ENCODE results near the gene GRIP1.
"Not testable (repeated sequence)": the region's sequence is repeated elsewhere in the genome, so short reads cannot be mapped to it uniquely, and the experiment has no call there.

The GRIP1 gene

DNA sequence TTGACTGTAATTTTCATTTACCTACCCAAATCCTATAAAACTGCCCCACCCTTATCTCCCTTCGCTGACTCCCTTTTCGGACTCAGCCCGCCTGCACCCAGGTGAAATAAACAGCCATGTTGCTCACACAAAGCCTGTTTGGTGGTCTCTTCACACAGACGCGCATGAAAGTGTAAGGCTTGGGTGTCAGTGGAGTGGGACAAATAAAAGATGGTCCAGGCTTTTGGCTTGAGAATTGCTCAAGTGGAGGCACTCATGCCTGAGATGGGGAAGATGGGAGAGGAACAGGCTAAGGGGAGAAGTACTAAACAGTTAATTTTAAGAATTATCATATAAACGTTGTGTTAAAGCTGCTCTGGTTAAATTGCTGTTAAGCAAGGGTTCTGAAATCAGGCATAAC lies 180.8 kb downstream of the GRIP1 start:
- not testable (repeated sequence) for H3K9ac ChIP-seq (ENCODE audit: low read length); H2BK12ac ChIP-seq (ENCODE audit: low read length); H3K79me1 ChIP-seq (ENCODE audit: low read length); H3K4ac ChIP-seq (ENCODE audit: low read depth, low read length); H3K18ac ChIP-seq (ENCODE audit: low read length); H4K8ac ChIP-seq (ENCODE audit: low read depth, low read length); H2AK5ac ChIP-seq (ENCODE audit: low read length); H4K91ac ChIP-seq (ENCODE audit: low read depth, low read length); H4K12ac ChIP-seq (ENCODE audit: low read depth, low read length); H3K23ac ChIP-seq (ENCODE audit: low read length); H3K27me3 ChIP-seq (ENCODE audit: insufficient read depth, low read length); H3K4me2 ChIP-seq (ENCODE audit: low read length); H2BK5ac ChIP-seq (ENCODE audit: low read depth, low read length, poor library complexity); H3K79me2 ChIP-seq (ENCODE audit: control insufficient read depth, insufficient read depth, low read length, poor library complexity); H2AFZ ChIP-seq (ENCODE audit: insufficient read depth, low read length, poor library complexity); DNase-seq; H3K9me3 ChIP-seq (ENCODE audit: insufficient read depth, low read depth, low read length); H3K4me3 ChIP-seq (ENCODE audit: low read depth, low read length); H3K27ac ChIP-seq (ENCODE audit: low read depth, low read length); H3K36me3 ChIP-seq (ENCODE audit: control insufficient read depth in 1 of 2, insufficient read depth in 2 of 2, low read length in 2 of 2); H3K4me1 ChIP-seq (ENCODE audit: control insufficient read depth in 1 of 2, insufficient read depth in 2 of 2, low read length in 2 of 2); H2BK120ac ChIP-seq (ENCODE audit: insufficient read depth, low read length, poor library complexity); H3K14ac ChIP-seq (ENCODE audit: low read length)
- no CpG with 5 or more reads among the region's 6 CpGs for WGBS (ENCODE audit: extremely low coverage, insufficient coverage, insufficient read length)

GRCh38 chr12:66497008-66497897 lies 181.6 kb downstream of the GRIP1 start:
- Histone ChIP-seq H3K9ac (ENCODE audit: low read length) (no peak overlapping the region), H3K14ac (ENCODE audit: low read length) (no peak overlapping the region), H3K4me1 (ENCODE audit: control insufficient read depth in 1 of 2, insufficient read depth in 2 of 2, low read length in 2 of 2) (peaks cover 0 to 2% of the 10 kb centered on the region in 2 experiments), H4K12ac (ENCODE audit: low read depth, low read length) (peak overlapping the region; percentile 54), H3K23ac (ENCODE audit: low read length) (no peak overlapping the region), H2BK5ac (ENCODE audit: low read depth, low read length, poor library complexity) (no peak overlapping the region), H3K27me3 (ENCODE audit: insufficient read depth, low read length) (no peaks in the 10 kb centered on the region), H2BK12ac (ENCODE audit: low read length) (peak overlapping the region; percentile 31), H4K91ac (ENCODE audit: low read depth, low read length) (no peak overlapping the region), H2AFZ (ENCODE audit: insufficient read depth, low read length, poor library complexity) (no peak overlapping the region), H3K27ac (ENCODE audit: low read depth, low read length) (no peak overlapping the region), H4K8ac (ENCODE audit: low read depth, low read length) (peak overlapping the region; percentile 47), H3K79me1 (ENCODE audit: low read length) (no peaks in the 10 kb centered on the region), H3K36me3 (ENCODE audit: control insufficient read depth in 1 of 2, insufficient read depth in 2 of 2, low read length in 2 of 2) (no peaks in the 10 kb centered on the region), H3K18ac (ENCODE audit: low read length) (no peak overlapping the region), H3K79me2 (ENCODE audit: control insufficient read depth, insufficient read depth, low read length, poor library complexity) (no peaks in the 10 kb centered on the region), H3K9me3 (ENCODE audit: insufficient read depth, low read depth, low read length) (no peaks in the 10 kb centered on the region), H2BK120ac (ENCODE audit: insufficient read depth, low read length, poor library complexity) (no peak overlapping the region), H3K4me2 (ENCODE audit: low read length) (no peak overlapping the region), H2AK5ac (ENCODE audit: low read length) (no peak overlapping the region), H3K4me3 (ENCODE audit: low read depth, low read length) (no peak overlapping the region), H3K4ac (ENCODE audit: low read depth, low read length) (no peak overlapping the region)
- no peak for DNase-seq
- WGBS (ENCODE audit: extremely low coverage, insufficient coverage, insufficient read length) = no CpG with 5 or more reads among the region's 8 CpGs

- Histone ChIP-seq H3K9me3 (ENCODE audit: insufficient read depth, low read depth, low read length) (no peaks in the 10 kb centered on the region), H4K8ac (ENCODE audit: low read depth, low read length) (no peak overlapping the region), H2AFZ (ENCODE audit: insufficient read depth, low read length, poor library complexity) (no peak overlapping the region), H3K9ac (ENCODE audit: low read length) (no peak overlapping the region), H3K18ac (ENCODE audit: low read length) (no peak overlapping the region), H3K4me1 (ENCODE audit: control insufficient read depth in 1 of 2, insufficient read depth in 2 of 2, low read length in 2 of 2) (peaks cover 0 to 2% of the 10 kb centered on the region in 2 experiments), H2BK12ac (ENCODE audit: low read length) (no peak overlapping the region), H3K4me2 (ENCODE audit: low read length) (no peak overlapping the region), H4K12ac (ENCODE audit: low read depth, low read length) (no peak overlapping the region), H2BK5ac (ENCODE audit: low read depth, low read length, poor library complexity) (no peak overlapping the region), H2AK5ac (ENCODE audit: low read length) (no peak overlapping the region), H3K4me3 (ENCODE audit: low read depth, low read length) (no peak overlapping the region), H3K79me1 (ENCODE audit: low read length) (no peaks in the 10 kb centered on the region), H3K14ac (ENCODE audit: low read length) (no peak overlapping the region), H3K27me3 (ENCODE audit: insufficient read depth, low read length) (no peaks in the 10 kb centered on the region), H3K27ac (ENCODE audit: low read depth, low read length) (no peak overlapping the region), H3K4ac (ENCODE audit: low read depth, low read length) (no peak overlapping the region), H4K91ac (ENCODE audit: low read depth, low read length) (no peak overlapping the region), H2BK120ac (ENCODE audit: insufficient read depth, low read length, poor library complexity) (no peak overlapping the region), H3K36me3 (ENCODE audit: control insufficient read depth in 1 of 2, insufficient read depth in 2 of 2, low read length in 2 of 2) (no peaks in the 10 kb centered on the region), H3K79me2 (ENCODE audit: control insufficient read depth, insufficient read depth, low read length, poor library complexity) (no peaks in the 10 kb centered on the region), H3K23ac (ENCODE audit: low read length) (no peak overlapping the region)
- WGBS (ENCODE audit: extremely low coverage, insufficient coverage, insufficient read length) = no CpG with 5 or more reads among the region's 1 CpG
- DNase-seq = no peak
These were observed 182.3 kb downstream of the GRIP1 start for GRCh38 chr12:66496595-66496994.

- Histone ChIP-seq H2AFZ (ENCODE audit: insufficient read depth, low read length, poor library complexity) (no peak overlapping the region), H3K79me1 (ENCODE audit: low read length) (no peaks in the 10 kb centered on the region), H4K91ac (ENCODE audit: low read depth, low read length) (no peak overlapping the region), H3K9me3 (ENCODE audit: insufficient read depth, low read depth, low read length) (no peaks in the 10 kb centered on the region), H3K18ac (ENCODE audit: low read length) (no peak overlapping the region), H2BK12ac (ENCODE audit: low read length) (no peak overlapping the region), H4K8ac (ENCODE audit: low read depth, low read length) (no peak overlapping the region), H2AK5ac (ENCODE audit: low read length) (no peak overlapping the region), H3K27ac (ENCODE audit: low read depth, low read length) (no peak overlapping the region), H3K9ac (ENCODE audit: low read length) (no peak overlapping the region), H3K14ac (ENCODE audit: low read length) (no peak overlapping the region), H3K27me3 (ENCODE audit: insufficient read depth, low read length) (no peaks in the 10 kb centered on the region), H4K12ac (ENCODE audit: low read depth, low read length) (no peak overlapping the region), H3K4me3 (ENCODE audit: low read depth, low read length) (no peak overlapping the region), H3K23ac (ENCODE audit: low read length) (no peak overlapping the region), H3K79me2 (ENCODE audit: control insufficient read depth, insufficient read depth, low read length, poor library complexity) (no peaks in the 10 kb centered on the region), H2BK5ac (ENCODE audit: low read depth, low read length, poor library complexity) (no peak overlapping the region), H3K4me1 (ENCODE audit: control insufficient read depth in 1 of 2, insufficient read depth in 2 of 2, low read length in 2 of 2) (peaks cover 0 to 2% of the 10 kb centered on the region in 2 experiments), H2BK120ac (ENCODE audit: insufficient read depth, low read length, poor library complexity) (no peak overlapping the region), H3K36me3 (ENCODE audit: control insufficient read depth in 1 of 2, insufficient read depth in 2 of 2, low read length in 2 of 2) (no peaks in the 10 kb centered on the region), H3K4ac (ENCODE audit: low read depth, low read length) (no peak overlapping the region), H3K4me2 (ENCODE audit: low read length) (no peak overlapping the region)
- DNase-seq = no peak
- no CpG with 5 or more reads among the region's 14 CpGs for WGBS (ENCODE audit: extremely low coverage, insufficient coverage, insufficient read length)
These were observed 183.2 kb downstream of the GRIP1 start for GRCh38 chr12:66495709-66496108.

Measured in trophoblast cell (in vitro differentiated cells and primary cell).